ENCODE results near the gene CENPP.

GRCh38 chr9:92633614-92634278, 308.0 kb downstream of the CENPP start:
- no peak for TF ChIP-seq CTCF (IDR thresholded peaks at IDR 0.05; ENCODE audit: low read length)
- no peak for TF ChIP-seq EZH2 (IDR thresholded peaks at IDR 0.05; ENCODE audit: borderline replicate concordance, low read length)

Measured in OCI-LY1 (cell line).